HEK293T (cell line): ENCODE data around the gene ELF2.

Experiments used
- ELF4 ChIP-seq: fragments of 450-650 bp; IDR thresholded peaks from 2 replicates; pipeline ENCODE4 v1.6.1; 2017; ENCODE audit warnings: antibody characterized with exemption
- FOXM1 ChIP-seq: fragments of 450-650 bp; IDR thresholded peaks from 2 replicates; pipeline ENCODE4 v1.6.1; 2017; ENCODE audit warnings: mild to moderate bottlenecking, borderline replicate concordance
- NFRKB ChIP-seq: fragments of 450-650 bp; IDR thresholded peaks from 2 replicates; pipeline ENCODE4 v1.6.1; 2016; ENCODE audit warnings: mild to moderate bottlenecking, moderate library complexity
- SP1 ChIP-seq: fragments of 450-650 bp; IDR thresholded peaks from 2 replicates; pipeline ENCODE4 v1.6.1; 2017
- SUZ12 ChIP-seq: fragments of 450-650 bp; IDR thresholded peaks from 2 replicates; pipeline ENCODE4 v1.6.1; 2016; ENCODE audit warnings: mild to moderate bottlenecking

DNA sequence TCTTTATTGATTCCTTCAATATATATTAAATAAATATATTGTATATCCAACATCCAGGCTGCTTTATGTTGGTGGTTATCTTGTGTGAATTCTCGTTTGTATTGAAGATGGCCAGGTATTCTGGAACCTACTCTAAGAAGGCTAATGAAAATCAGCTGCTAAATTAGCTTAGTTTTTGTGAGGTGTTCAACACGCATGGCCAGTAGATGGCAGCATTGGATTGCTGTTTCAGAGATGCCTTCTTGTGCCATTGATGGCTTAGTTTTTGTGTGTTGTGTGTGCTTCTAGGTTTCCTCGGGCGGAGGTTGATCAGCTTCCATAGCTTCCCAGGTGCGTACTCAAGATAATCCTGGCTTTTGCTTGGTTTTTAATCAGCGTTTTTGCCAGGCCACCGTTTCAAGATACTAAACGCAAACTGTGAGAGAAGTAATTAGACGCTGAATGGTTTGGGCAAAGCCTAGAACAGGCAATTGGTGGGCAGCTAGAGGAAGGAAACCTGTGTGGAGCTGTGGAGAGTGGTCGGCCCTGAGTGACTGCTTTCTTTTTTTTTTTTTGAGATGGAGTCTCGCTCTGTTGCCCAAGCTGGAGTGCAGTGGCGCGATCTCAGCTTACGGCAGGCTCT, 146.3 kb downstream of the ELF2 start:
- TF ChIP-seq ELF4 (no peak), NFRKB (no peak), FOXM1 (no peak), SP1 (no peak), SUZ12 (no peak)
